GM04503 (cell line): ENCODE results near the gene DUSP2.

ENCODE experiments used
- DNase-seq: peaks from one replicate; pipeline ENCODE4 v3.0.0-alpha.2; 2012; ENCODE audit warnings: low read depth

The DUSP2 gene

DNA sequence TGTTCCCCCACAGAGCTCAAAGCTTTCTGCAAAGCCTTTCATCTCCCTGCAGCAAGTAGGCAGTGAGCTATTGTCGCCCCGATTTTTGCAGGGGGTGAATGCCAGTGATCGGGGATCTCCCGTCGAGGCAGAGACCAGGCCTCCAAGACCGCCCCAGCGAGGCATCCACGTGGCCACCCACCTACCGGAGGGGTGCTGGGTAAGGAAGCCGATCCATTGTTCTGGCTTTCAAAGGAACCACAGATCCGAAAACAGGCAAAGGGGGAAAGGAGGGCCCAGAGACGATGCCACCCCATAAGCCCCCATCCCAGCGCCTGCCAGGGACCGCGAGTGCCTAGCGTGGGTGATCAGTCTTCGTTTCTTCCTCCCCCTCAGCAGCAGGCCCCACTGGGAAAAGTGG, 31.3 kb downstream of the DUSP2 start:
- DNase-seq = no peak

GRCh38 chr2:96113367-96113677, 31.9 kb downstream of the DUSP2 start:
- no peak for DNase-seq

GRCh38 chr2:96112501-96113366, 32.5 kb downstream of the DUSP2 start:
- no peak for DNase-seq

- DNase-seq = no peak
These were observed 33.3 kb downstream of the DUSP2 start for GRCh38 chr2:96111823-96112500.

- no peak for DNase-seq
These were observed 34.0 kb downstream of the DUSP2 start for GRCh38 chr2:96111257-96111640.

DNA sequence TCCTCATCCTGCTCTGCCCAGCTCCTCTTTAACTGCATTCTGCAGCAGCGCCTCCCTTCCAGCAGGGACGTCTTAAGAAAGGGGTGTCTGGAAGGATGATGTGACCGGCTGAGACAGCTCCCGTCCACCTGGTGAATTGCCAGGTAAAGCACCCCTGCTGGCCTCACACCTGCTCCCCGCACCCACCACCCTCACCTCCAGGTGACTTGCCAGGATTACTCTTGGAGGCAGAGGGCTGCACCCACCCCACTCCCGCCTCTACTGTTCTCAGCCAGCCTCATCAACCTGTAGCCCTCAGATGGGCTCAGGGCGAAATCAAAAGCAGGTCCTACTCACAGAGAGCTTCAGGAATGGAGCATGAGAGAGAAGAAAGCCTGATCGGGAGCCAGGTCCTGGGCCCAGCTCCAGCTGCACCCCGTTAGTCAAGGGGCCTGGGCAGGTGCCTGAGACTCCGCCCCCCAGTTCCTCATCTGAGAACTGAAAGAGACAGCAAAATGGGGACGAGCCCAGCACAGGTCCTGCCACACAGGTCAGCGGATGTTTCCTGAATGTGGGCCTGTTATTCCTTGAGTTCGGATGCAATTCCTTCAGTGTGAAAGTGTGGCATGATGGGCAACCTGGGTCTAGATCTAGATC, 34.5 kb downstream of the DUSP2 start:
- DNase-seq = no peak

- no peak for DNase-seq
These were observed 35.2 kb downstream of the DUSP2 start for GRCh38 chr2:96109931-96110511.

DNA sequence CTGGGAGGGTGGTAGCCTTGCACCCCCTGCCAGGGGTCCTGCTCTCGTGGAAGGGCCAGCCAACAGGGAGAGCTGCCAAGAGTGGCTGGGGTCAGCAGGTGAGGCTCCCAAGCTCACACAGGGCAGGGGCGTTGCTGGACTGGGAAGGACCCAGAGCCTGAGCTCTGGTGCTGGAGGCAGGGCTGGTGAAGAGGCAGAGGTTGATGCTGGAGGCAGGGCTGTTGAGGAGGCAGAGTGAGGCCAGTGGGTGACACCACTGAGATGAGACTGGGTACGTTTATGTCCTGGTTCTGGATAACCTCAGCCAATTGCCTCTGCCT, 35.9 kb downstream of the DUSP2 start:
- no peak for DNase-seq

DNA sequence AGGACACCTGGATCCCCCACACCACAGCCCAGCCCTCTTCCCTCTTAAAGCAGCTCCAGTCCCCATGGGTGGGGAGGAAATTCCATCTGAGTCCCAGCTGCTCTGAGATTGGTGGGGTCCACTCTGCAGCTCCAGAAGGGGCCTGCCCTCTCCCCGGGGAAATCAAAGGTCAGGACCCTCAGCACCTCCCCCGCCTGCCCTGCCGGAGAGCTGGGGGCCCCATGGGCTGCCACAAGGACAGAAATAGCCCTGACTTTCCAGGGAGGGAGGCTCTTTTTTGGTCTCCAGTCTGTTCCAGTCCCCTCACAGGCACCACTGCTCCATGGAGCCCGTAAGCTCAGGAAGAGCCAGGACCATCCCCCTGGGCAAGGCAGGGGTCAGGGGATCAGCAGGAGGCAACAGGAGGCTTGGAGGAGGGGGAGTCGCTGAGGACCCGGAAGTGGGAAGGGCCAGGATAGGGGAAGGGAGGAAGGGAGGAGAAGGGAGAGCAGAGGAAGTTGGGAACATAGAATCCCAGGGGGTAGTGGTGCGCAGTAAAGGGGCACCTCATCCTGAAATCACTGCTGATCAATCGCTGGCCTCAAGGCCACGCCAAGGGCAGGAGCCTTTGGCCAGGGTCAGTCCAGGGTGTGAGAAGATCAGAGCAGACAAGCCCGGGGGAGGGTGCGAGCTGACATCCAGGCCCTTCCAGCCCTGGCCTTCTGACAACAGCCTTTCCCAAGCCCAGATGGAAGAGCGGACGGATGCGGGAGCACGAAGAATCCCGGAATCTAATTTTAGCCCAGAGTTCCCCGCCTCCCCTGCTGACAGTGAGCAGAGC, 36.5 kb downstream of the DUSP2 start:
- no peak for DNase-seq

DNA sequence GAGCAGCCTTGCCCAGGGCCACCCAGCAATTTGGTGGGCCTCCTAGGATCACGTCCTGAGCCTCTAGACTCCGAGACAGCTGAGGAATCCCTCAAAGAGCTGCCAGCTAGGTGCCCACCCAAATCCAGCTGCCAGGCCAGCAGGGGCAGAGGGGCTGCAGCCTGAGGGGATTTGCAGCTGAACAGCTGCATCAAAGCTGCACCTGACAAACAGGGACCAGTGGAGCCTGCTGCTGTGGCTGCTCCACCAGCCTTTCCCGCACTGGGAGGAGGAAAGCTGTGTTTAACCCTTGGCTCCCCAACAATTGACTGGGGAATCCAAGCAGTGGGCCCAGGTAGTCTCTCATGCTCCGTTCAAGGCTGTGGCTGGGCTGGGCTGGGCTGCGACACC, 37.1 kb downstream of the DUSP2 start:
- no peak for DNase-seq

DNA sequence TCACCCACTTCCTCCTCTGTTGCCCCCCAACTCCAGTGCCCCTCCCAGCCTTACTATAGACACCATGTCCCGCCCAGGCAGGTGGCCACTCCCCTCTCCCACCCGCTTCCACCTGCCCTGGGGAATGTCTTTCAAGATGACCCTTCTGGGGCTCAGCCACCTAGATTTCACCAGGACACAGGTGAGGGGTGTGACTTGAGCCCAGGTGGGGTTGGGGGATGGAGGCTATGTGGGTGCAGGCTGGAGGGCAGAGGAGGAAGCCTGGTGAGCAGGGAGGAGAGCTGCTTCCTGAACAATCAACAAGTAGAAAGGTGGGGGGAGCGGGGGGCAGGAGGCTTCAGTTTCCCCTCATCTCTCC, 37.6 kb downstream of the DUSP2 start:
- DNase-seq = no peak

GRCh38 chr2:96106991-96107707, 38.1 kb downstream of the DUSP2 start:
- no peak for DNase-seq

DNA sequence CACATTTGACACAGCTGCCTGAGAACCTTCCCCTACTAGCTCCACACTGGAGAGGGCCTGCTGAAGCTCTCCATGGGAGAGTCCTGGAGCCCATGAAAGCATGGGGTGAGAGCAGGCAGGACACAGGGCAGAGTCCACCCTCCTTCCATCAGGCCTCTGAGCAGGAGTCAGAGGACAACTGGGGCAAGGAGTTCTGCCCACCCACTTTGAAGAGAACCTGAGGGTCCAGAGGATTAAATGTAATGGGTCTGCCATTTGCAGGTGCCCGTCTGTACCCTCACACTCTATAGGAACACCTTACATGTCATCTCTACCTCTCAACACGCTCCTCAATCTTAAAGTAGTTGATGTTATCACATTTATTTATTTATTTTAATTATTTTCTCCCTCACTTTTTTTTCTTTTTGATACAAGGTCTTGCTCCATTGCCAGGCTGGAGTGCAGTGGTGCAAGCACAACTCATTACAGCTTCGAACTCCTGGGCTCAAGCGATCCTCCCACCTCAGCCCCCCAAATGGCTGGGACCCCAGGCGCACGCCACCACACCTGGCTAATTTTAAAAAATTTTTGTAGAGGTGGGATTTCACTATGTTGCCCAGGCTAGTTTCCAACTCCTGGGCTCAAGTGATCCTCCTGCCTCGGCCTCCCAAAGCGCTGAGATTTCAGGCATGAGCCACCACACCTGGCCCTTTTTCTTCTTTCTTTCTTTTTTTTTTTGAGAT, 39.1 kb downstream of the DUSP2 start:
- no peak for DNase-seq

GRCh38 chr2:96105152-96105915, 39.9 kb downstream of the DUSP2 start:
- DNase-seq = no peak

DNA sequence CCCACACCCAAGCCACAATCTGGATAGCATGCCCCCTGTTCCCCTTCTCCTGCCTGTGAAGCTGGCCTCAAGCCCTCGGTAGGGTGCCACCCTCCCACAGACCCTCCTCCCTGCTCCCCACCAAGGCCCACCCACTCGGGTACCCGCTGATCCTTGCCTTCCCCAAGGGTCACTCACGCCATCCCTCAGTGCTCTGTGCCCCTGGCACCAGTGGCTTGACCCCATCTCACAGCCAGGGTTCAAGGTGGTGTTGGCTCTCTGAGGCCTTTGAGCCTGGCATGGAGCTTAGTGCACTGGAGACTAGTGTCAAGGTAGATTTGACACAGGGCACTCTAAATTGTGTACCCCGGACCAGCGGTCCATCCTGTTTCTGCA, 40.8 kb downstream of the DUSP2 start:
- DNase-seq = no peak

- no peak for DNase-seq
These were observed 41.3 kb downstream of the DUSP2 start for GRCh38 chr2:96103761-96104486.

DNA sequence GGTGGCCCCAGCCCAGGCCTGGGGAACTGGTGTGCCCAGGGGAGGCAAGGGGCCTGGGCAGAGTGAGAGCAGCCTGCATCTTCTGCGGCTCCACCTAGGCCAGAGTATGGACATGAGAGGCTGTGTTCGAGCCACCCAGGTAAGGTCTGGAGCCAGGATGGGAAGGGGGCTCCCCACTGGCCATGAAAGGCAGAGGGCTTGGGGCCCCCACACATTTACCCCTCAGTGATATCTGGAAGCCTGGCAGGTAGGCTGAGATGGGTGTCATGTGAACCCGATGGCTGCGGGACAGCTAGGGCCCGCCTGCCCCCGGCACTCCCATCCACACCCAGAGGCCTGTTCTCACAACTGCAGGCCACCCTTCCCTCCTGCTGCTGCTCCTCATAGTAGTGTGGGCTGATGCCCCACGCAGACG, 42.0 kb downstream of the DUSP2 start:
- DNase-seq = no peak

- DNase-seq = no peak
These were observed 42.5 kb downstream of the DUSP2 start for GRCh38 chr2:96102596-96103186.

GRCh38 chr2:96100893-96101304, 44.3 kb downstream of the DUSP2 start:
- no peak for DNase-seq
